ENCODE measurements around the gene HABP4.

The HABP4 gene

GRCh38 chr9:96476591-96476990 is 26.6 kb downstream of the HABP4 start:
- no peak for DNase-seq (ENCODE audit: low read depth)

- no peak for DNase-seq (ENCODE audit: low read depth)
Observed at GRCh38 chr9:96478829-96479371, 28.9 kb downstream of the HABP4 start.

- no peak for DNase-seq (ENCODE audit: low read depth)
Observed at GRCh38 chr9:96480736-96481135, 30.8 kb downstream of the HABP4 start.

- DNase-seq (ENCODE audit: low read depth), result no peak
Observed at GRCh38 chr9:96482476-96482875, 32.5 kb downstream of the HABP4 start.

GRCh38 chr9:96483197-96483596 is 33.2 kb downstream of the HABP4 start:
- DNase-seq (ENCODE audit: low read depth), result no peak

- no peak for DNase-seq (ENCODE audit: low read depth)
Observed at GRCh38 chr9:96483733-96484390, 33.9 kb downstream of the HABP4 start.

- DNase-seq (ENCODE audit: low read depth), result no peak
Observed at GRCh38 chr9:96484521-96484931, 34.6 kb downstream of the HABP4 start.

GRCh38 chr9:96485280-96485679 is 35.3 kb downstream of the HABP4 start:
- no peak for DNase-seq (ENCODE audit: low read depth)

GRCh38 chr9:96486386-96487028 is 36.5 kb downstream of the HABP4 start:
- DNase-seq (ENCODE audit: low read depth), result no peak

- no peak for DNase-seq (ENCODE audit: low read depth)
Observed at GRCh38 chr9:96487029-96487396, 37.0 kb downstream of the HABP4 start.

GRCh38 chr9:96487949-96488348 is 38.0 kb downstream of the HABP4 start:
- DNase-seq (ENCODE audit: low read depth), result no peak

GRCh38 chr9:96489482-96489979 is 39.6 kb downstream of the HABP4 start:
- no peak for DNase-seq (ENCODE audit: low read depth)

GRCh38 chr9:96490534-96491078 is 40.6 kb downstream of the HABP4 start:
- no peak for DNase-seq (ENCODE audit: low read depth)

GRCh38 chr9:96491079-96491879 is 41.3 kb downstream of the HABP4 start:
- no peak for DNase-seq (ENCODE audit: low read depth)

- no peak for DNase-seq (ENCODE audit: low read depth)
Observed at GRCh38 chr9:96491880-96492525, 42.0 kb downstream of the HABP4 start.

- no peak for DNase-seq (ENCODE audit: low read depth)
Observed at GRCh38 chr9:96492993-96493531, 43.1 kb downstream of the HABP4 start.

- DNase-seq (ENCODE audit: low read depth), result no peak
Observed at GRCh38 chr9:96493757-96494156, 43.8 kb downstream of the HABP4 start.

- DNase-seq (ENCODE audit: low read depth), result no peak
Observed at GRCh38 chr9:96494215-96494800, 44.3 kb downstream of the HABP4 start.

- DNase-seq (ENCODE audit: low read depth), result no peak
Observed at GRCh38 chr9:96495341-96495740, 45.4 kb downstream of the HABP4 start.

- no peak for DNase-seq (ENCODE audit: low read depth)
Observed at GRCh38 chr9:96496368-96497116, 46.6 kb downstream of the HABP4 start.

- DNase-seq (ENCODE audit: low read depth), result no peak
Observed at GRCh38 chr9:96497117-96497399, 47.1 kb downstream of the HABP4 start.

Data from stimulated activated CD8-positive, alpha-beta memory T cell treated with anti-CD3 and anti-CD28 coated beads, Interleukin-12 subunit alpha, Interleukin-12 subunit beta, amount 100 ng/mL, for 1 hour (primary cell).